Lung (tissue), 12 donors: Measurements from ENCODE around the gene ELF2. TPM values are rescaled to one million over a fixed set of nuclear protein-coding genes. Genes with fewer than 3 reads are reported as not detected.

ENCODE experiments used
- ATAC-seq: fragments of 200-7000 bp; cut with Tn5 transposase; one replicate; pipeline ENCODE4 v1.9.1; 2020; ENCODE audit warnings: moderate number of reproducible peaks; ENCODE audit not compliant: insufficient read depth, low FRiP score
- DNase-seq, 3 donors: peaks; one replicate each; pipeline ENCODE4 v3.0.0-alpha.2; 2013 to 2017
- H3K27ac ChIP-seq, 2 donors: one replicate each; pipeline ENCODE4 v1.5.1; 2013; ENCODE audit warnings: mild to moderate bottlenecking in 2 of 2, moderate library complexity in 2 of 2, control low read depth in 1 of 2, inconsistent platforms in 1 of 2, low read depth in 1 of 2, low read length in 1 of 2
- H3K27me3 ChIP-seq, 3 donors: one replicate each; pipeline ENCODE4 v1.5.1; 2013; ENCODE audit warnings: low read length in 2 of 3; ENCODE audit not compliant: control insufficient read depth in 3 of 3, insufficient read depth in 3 of 3
- H3K36me3 ChIP-seq, 4 donors: one replicate each; pipeline ENCODE4 v1.5.1; 2013; ENCODE audit warnings: low read length in 4 of 4, mild to moderate bottlenecking in 1 of 4, moderate library complexity in 1 of 4; ENCODE audit not compliant: control insufficient read depth in 4 of 4, insufficient read depth in 4 of 4
- H3K4me1 ChIP-seq, 5 donors: one replicate each; pipeline ENCODE4 v1.5.1; 2013; ENCODE audit warnings: low read length in 5 of 5, mild to moderate bottlenecking in 2 of 5, moderate library complexity in 1 of 5; ENCODE audit not compliant: control insufficient read depth in 5 of 5, insufficient read depth in 5 of 5
- H3K4me3 ChIP-seq: one replicate; pipeline ENCODE4 v1.5.1; 2013; ENCODE audit warnings: mild to moderate bottlenecking, control low read depth, moderate library complexity
- H3K9ac ChIP-seq, 2 donors: one replicate each; pipeline ENCODE4 v1.5.1; 2013; ENCODE audit warnings: low read length in 2 of 2, control low read depth in 1 of 2; ENCODE audit not compliant: insufficient read depth in 1 of 2
- H3K9me3 ChIP-seq, 4 donors: one replicate each; pipeline ENCODE4 v1.5.1; 2013; ENCODE audit warnings: low read length in 3 of 4, mild to moderate bottlenecking in 1 of 4, moderate library complexity in 1 of 4; ENCODE audit not compliant: control insufficient read depth in 4 of 4, insufficient read depth in 3 of 4
- WGBS, 2 donors: extraction: QIAGEN DNeasy Blood & Tissue Kit; methylation state at CpG; one replicate each; pipeline ENCODE4 v1.1.7; 2013; 5-methylcytosine and 5-hydroxymethylcytosine counted together
- polyA plus RNA-seq, 2 donors: library from polyadenylated mRNA; stranded (reverse); fragments of 200-250 nt; gene quantifications; one replicate each; pipeline ENCODE4 v1.2.1, GENCODE V29; 2013
- total RNA-seq, 2 donors: library from RNA; depleted of rRNA in 1 of 2; stranded (reverse); fragments of >200 nt in 1 of 2; gene quantifications; one replicate each; pipeline ENCODE4 v1.2.1, GENCODE V29; 2014 to 2021
- TF ChIP-seq, protein P1 (sequence below): IDR thresholded peaks from 2 replicates; pipeline ENCODE4 v1.5.1; 2012; ENCODE audit warnings: mild to moderate bottlenecking; ENCODE audit errors: control extremely low read depth, extremely low read depth
- donor health status: control.
- donor health status: control.
- donor health status: Bipolar disorder and iron deficiency.
- donor health status: healthy.
- donor health status: DM: yes; HTN: yes; CAD: no.

Gene ELF2
- total and polyA plus RNA-seq, 4 donors: 11.6 to 101 (median 28.7) TPM

DNA sequence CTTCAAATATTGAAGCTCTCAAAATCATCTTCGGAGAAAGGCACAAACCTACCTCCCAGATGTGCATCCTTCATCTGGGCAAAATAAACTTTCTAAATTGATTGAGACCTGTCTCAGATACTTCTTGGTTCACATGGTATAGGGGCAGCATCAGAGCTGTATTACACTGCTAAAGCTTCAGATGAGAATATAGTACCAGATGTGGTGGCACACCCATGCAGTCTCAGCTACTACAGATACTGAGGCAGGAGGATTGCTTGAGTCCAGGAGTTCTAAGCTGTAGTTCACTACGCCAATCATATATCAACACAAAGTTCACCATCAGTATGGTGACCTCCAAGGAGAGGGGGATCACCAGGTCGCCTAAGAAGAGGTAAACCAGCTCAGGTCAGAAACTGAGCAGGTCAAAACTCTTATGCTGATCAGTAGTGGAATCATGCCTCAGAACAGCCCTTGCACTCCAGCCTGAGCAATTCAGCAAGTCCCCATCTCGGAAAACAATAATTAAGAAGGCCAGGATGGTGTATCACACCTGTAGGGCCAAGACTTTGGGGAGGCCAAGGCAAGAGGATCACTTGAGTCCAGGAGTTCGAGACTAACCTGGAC lies 22.0 kb downstream of the ELF2 start:
- no peaks in the 10 kb centered on the region for H3K9me3 ChIP-seq
- H3K27me3 ChIP-seq: no peaks in the 10 kb centered on the region
- peaks cover 0 to 18% (median 2%) of the 10 kb centered on the region in 5 donors for H3K4me1 ChIP-seq
- no peak for DNase-seq
- WGBS, 2 donors: 87 to 92% methylated on average over 5 of the region's 5 CpGs
- H3K9ac ChIP-seq: no peak overlapping the region
- H3K36me3 ChIP-seq: no peaks in the 10 kb centered on the region
- ATAC-seq: no peak
- H3K27ac ChIP-seq: no peak overlapping the region
- no peak overlapping the region for H3K4me3 ChIP-seq
- TF ChIP-seq, protein P1, sequence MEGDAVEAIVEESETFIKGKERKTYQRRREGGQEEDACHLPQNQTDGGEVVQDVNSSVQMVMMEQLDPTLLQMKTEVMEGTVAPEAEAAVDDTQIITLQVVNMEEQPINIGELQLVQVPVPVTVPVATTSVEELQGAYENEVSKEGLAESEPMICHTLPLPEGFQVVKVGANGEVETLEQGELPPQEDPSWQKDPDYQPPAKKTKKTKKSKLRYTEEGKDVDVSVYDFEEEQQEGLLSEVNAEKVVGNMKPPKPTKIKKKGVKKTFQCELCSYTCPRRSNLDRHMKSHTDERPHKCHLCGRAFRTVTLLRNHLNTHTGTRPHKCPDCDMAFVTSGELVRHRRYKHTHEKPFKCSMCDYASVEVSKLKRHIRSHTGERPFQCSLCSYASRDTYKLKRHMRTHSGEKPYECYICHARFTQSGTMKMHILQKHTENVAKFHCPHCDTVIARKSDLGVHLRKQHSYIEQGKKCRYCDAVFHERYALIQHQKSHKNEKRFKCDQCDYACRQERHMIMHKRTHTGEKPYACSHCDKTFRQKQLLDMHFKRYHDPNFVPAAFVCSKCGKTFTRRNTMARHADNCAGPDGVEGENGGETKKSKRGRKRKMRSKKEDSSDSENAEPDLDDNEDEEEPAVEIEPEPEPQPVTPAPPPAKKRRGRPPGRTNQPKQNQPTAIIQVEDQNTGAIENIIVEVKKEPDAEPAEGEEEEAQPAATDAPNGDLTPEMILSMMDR: no peak

DNA sequence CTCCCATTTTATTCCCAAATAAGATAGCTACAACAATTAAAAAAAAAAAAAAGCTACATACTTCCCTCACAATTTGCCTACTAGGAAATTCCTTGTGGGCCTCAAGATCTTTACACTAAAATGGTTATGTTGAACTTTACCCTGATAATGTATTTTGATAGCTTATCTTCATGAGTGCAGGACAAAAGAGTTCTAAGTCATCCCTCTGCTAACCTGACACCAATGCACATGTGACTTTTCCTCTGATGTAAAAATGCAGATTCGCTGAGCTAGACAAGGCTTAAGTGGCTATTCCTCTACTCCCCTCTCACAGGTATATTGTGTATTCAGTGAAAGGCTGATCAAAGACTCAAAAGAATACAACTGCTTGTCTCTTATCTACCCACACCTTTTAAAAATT lies 22.5 kb downstream of the ELF2 start:
- Histone ChIP-seq H3K27ac (no peak overlapping the region), H3K9ac (no peak overlapping the region), H3K4me3 (no peak overlapping the region), H3K27me3 (no peaks in the 10 kb centered on the region), H3K9me3 (no peaks in the 10 kb centered on the region), H3K4me1 (peaks cover 0 to 13% (median 2%) of the 10 kb centered on the region in 5 donors), H3K36me3 (no peaks in the 10 kb centered on the region)
- ATAC-seq (no peak), DNase-seq (no peak)
- WGBS, 2 donors: 69 to 72% methylated on average over 1 of the region's 1 CpG
- TF ChIP-seq, protein P1: no peak

DNA sequence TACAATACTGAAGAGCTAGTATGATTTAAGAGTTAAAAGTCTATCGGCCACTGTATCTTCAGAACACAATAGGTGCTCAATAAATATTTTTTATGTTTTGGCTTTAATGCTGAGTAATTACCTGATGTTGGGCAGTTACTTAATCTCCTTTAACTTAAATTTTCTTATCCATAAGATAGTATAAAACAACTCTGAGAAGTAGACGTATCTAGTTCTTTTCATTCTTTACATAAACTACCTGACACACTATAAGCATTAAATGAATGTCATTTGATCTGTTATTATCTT lies 22.9 kb downstream of the ELF2 start:
- TF ChIP-seq, protein P1: no peak
- Histone ChIP-seq H3K4me3 (no peak overlapping the region), H3K27me3 (no peaks in the 10 kb centered on the region), H3K4me1 (peaks cover 0 to 8% (median 2%) of the 10 kb centered on the region in 5 donors), H3K27ac (no peak overlapping the region), H3K36me3 (no peaks in the 10 kb centered on the region), H3K9me3 (no peaks in the 10 kb centered on the region), H3K9ac (no peak overlapping the region)
- no peak for DNase-seq
- no peak for ATAC-seq
- WGBS, 2 donors: 82 to 84% methylated on average over 2 of the region's 2 CpGs
